Measurements from ENCODE around the gene GCNT1. TPM values are rescaled to one million over a fixed set of nuclear protein-coding genes. Genes with fewer than 3 reads are reported as not detected.

GCNT1 gene
- total and polyA plus RNA-seq, 7 donors, result 0.11 to 2.6 (median 1.1) TPM

DNA sequence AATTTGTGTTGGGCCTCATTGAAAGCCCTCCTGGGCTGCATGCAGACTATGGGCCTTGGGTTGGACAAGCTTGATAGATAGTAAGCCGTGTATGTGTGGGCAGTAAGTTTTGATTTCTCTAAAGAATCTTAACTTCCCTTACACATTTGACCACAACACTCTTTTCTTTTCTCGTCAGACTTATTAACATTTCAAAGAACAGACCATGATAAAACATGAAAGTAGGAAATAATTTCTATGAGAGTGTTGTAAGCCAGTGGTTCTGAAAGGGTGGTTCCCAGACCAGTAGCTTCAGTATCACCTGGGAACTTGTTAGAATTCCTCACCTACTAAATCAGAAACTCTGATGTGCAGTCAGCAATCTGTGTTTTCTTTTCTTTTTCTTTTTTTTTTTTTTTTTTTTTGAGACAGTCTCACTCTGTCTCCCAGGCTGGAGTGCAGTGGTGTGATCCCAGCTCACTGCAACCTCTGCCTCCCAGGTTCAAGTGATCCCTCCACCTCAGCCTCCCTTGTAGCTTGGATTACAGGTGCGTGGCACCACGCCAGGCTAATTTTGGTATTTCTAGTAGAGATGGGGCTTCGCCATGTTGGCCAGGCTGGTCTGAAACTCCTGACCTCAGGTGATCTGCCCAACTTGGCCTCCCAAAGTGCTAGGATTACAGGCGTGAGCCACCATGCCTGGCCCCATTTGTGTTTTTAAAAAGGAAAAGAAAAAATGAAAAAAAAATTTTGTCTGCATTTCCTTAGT lies 20.0 kb upstream of the GCNT1 start:
- Histone ChIP-seq H3K4me3 (no peak overlapping the region), H3K27me3 (ENCODE audit: insufficient read depth in 3 of 3, low read length in 2 of 3) (no peaks in the 10 kb centered on the region), H3K36me3 (ENCODE audit: insufficient read depth in 1 of 2, low read depth in 1 of 2) (no peaks in the 10 kb centered on the region), H3K27ac (no peak overlapping the region), H3K4me1 (no peaks in the 10 kb centered on the region), H3K9me3 (no peaks in the 10 kb centered on the region)
- intact Hi-C loops (cut with DNase I), result no loop called here
- DNase-seq, result no peak
- no peak for ATAC-seq
- 82 to 92% (median 83%) methylated on average over 6 of the region's 6 CpGs for WGBS, 3 donors
- TF ChIP-seq, protein P1, sequence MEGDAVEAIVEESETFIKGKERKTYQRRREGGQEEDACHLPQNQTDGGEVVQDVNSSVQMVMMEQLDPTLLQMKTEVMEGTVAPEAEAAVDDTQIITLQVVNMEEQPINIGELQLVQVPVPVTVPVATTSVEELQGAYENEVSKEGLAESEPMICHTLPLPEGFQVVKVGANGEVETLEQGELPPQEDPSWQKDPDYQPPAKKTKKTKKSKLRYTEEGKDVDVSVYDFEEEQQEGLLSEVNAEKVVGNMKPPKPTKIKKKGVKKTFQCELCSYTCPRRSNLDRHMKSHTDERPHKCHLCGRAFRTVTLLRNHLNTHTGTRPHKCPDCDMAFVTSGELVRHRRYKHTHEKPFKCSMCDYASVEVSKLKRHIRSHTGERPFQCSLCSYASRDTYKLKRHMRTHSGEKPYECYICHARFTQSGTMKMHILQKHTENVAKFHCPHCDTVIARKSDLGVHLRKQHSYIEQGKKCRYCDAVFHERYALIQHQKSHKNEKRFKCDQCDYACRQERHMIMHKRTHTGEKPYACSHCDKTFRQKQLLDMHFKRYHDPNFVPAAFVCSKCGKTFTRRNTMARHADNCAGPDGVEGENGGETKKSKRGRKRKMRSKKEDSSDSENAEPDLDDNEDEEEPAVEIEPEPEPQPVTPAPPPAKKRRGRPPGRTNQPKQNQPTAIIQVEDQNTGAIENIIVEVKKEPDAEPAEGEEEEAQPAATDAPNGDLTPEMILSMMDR (IDR thresholded peaks at IDR 0.05), result no peak

DNA sequence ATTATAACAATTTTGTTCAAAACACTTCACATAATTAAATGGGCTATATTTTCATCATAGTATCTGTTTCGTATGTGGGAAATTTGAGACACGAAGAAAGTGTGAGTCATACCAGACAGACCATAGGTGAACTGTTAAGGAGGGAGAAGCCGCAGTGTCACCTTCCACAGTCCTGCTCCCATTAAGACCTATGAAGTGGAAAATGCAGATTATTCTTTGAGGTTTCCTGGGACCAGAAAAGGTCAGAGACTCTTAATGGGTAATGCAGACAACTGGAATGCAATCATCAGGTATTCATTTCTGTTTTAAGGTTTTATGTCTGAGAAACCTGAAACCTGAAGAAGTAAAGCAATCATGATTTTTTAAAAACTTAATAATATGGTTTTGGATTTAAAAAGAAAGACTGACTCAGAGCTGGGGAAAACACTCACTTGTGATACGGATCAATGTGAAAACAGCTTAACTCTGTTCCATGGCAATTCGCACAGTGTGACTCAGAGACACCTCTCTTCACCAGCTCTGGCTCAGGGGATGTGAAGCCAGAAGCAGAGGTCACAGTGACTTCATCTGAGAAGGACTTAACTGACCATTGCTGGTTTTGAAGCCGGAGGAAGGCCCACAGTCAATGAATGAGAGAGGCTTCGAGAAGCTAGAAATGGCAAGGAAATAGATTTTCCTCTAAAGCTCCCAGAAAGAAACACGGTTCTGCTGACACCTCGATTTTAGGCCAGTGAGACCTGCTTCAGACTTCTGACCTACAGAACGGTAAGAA lies 17.2 kb upstream of the GCNT1 start:
- no peak overlapping the region for H3K27ac ChIP-seq
- no peak overlapping the region for H3K4me3 ChIP-seq
- H3K36me3 ChIP-seq (ENCODE audit: insufficient read depth in 1 of 2, low read depth in 1 of 2), result no peaks in the 10 kb centered on the region
- no peaks in the 10 kb centered on the region for H3K4me1 ChIP-seq
- no peaks in the 10 kb centered on the region for H3K9me3 ChIP-seq
- ATAC-seq (no peak), DNase-seq (no peak)
- H3K27me3 ChIP-seq (ENCODE audit: insufficient read depth in 3 of 3, low read length in 2 of 3), result no peaks in the 10 kb centered on the region
- TF ChIP-seq, protein P1 (IDR thresholded peaks at IDR 0.05), result no peak
- intact Hi-C loops (cut with DNase I), result no loop called here
- 81 to 87% (median 83%) methylated on average over 10 of the region's 10 CpGs for WGBS, 3 donors

DNA sequence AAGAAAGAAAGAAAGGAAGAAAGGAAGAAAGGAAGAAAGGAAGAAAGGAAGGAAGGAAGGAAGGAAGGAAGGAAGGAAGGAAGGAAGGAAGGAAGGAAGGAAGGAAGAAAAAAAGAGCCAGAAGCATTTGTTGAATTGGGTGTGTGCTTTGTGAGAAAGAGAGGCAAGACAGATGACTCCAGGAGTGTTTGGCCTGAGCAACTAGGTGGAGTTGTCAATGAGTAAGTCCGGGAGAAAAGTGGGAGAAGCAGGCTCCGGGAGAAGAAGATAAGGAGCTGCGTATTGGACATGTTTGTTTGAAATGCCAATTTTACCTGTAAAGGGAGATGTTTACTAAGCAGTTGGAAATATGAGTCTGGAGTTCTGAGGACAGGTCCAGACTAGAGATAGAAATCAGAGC lies 15.1 kb upstream of the GCNT1 start:
- Histone ChIP-seq H3K4me3 (no peak overlapping the region), H3K4me1 (no peaks in the 10 kb centered on the region), H3K27me3 (ENCODE audit: insufficient read depth in 3 of 3, low read length in 2 of 3) (no peaks in the 10 kb centered on the region), H3K36me3 (ENCODE audit: insufficient read depth in 1 of 2, low read depth in 1 of 2) (no peaks in the 10 kb centered on the region), H3K27ac (no peak overlapping the region), H3K9me3 (no peaks in the 10 kb centered on the region)
- intact Hi-C loops (cut with DNase I), result no loop called here
- TF ChIP-seq, protein P1 (IDR thresholded peaks at IDR 0.05), result no peak
- no peak for DNase-seq
- 87 to 95% (median 94%) methylated on average over 3 of the region's 3 CpGs for WGBS, 3 donors
- no peak for ATAC-seq

DNA sequence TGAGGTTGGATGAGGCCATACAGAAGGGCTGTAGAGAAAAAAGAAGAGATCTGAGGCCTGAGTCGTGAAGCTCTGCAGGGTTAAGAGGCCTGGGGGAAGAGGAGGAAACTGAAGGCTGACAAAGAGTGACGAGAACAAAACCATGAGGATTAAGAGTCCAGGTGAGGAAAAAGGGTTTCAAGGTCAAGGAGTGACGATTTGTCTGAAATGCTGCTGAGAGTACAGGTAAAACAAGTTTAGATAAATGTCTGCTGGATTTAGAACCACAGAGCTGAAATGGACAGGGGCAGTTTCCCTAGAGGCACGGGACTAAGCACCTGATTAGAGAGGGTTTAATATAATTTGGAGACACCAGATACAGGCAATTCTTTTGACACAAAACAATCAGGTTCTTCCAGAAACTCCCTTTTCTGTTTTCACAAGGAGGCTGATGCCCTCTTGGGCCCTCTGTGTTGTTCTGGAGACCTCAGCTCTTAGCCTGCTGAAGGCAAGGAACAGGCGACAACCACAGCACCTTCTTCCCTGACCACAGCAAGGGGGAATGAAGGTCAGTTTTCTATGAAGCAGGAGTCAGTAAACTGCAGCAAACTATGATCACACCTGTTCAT lies 14.6 kb upstream of the GCNT1 start:
- no peaks in the 10 kb centered on the region for H3K27me3 ChIP-seq (ENCODE audit: insufficient read depth in 3 of 3, low read length in 2 of 3)
- no peak overlapping the region for H3K27ac ChIP-seq
- no peak overlapping the region for H3K4me3 ChIP-seq
- no peak for ATAC-seq
- 72 to 81% (median 76%) methylated on average over 5 of the region's 5 CpGs for WGBS, 3 donors
- no peak for DNase-seq
- H3K4me1 ChIP-seq, result no peaks in the 10 kb centered on the region
- no peaks in the 10 kb centered on the region for H3K9me3 ChIP-seq
- TF ChIP-seq, protein P1 (IDR thresholded peaks at IDR 0.05), result no peak
- no peaks in the 10 kb centered on the region for H3K36me3 ChIP-seq (ENCODE audit: insufficient read depth in 1 of 2, low read depth in 1 of 2)
- intact Hi-C loops (cut with DNase I), result no loop called here
